ENCODE data around the gene BANF1.

The BANF1 gene

DNA sequence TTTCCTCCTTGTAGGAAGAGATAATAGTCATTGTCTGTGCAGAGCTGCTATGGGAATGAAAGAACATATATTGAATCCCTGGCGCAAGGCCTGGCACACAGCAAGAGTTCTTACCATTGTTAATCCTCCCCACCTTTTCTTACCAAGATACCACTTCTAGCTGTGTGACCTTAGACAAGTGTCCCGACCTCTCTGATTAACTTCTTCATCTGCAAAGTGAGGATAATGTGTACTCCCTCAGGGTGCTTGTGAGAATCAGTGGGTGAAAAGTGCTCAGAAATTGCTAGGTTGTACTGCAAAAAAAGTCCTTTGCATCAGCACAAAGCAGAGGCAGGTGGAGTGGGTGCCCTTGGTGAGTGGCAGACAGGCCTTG, 5.8 kb downstream of the BANF1 start:
- TF ChIP-seq, protein P1, sequence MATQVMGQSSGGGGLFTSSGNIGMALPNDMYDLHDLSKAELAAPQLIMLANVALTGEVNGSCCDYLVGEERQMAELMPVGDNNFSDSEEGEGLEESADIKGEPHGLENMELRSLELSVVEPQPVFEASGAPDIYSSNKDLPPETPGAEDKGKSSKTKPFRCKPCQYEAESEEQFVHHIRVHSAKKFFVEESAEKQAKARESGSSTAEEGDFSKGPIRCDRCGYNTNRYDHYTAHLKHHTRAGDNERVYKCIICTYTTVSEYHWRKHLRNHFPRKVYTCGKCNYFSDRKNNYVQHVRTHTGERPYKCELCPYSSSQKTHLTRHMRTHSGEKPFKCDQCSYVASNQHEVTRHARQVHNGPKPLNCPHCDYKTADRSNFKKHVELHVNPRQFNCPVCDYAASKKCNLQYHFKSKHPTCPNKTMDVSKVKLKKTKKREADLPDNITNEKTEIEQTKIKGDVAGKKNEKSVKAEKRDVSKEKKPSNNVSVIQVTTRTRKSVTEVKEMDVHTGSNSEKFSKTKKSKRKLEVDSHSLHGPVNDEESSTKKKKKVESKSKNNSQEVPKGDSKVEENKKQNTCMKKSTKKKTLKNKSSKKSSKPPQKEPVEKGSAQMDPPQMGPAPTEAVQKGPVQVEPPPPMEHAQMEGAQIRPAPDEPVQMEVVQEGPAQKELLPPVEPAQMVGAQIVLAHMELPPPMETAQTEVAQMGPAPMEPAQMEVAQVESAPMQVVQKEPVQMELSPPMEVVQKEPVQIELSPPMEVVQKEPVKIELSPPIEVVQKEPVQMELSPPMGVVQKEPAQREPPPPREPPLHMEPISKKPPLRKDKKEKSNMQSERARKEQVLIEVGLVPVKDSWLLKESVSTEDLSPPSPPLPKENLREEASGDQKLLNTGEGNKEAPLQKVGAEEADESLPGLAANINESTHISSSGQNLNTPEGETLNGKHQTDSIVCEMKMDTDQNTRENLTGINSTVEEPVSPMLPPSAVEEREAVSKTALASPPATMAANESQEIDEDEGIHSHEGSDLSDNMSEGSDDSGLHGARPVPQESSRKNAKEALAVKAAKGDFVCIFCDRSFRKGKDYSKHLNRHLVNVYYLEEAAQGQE (IDR thresholded peaks at IDR 0.05; ENCODE audit: low read depth), result no peak
- TF ChIP-seq RAD21 (IDR thresholded peaks at IDR 0.05; ENCODE audit: low read depth) (no peak), ZBTB7A (IDR thresholded peaks at IDR 0.05; ENCODE audit: low read depth) (no peak), TAF1 (IDR thresholded peaks at IDR 0.05; ENCODE audit: low read depth) (no peak), FOXM1 (IDR thresholded peaks at IDR 0.05; ENCODE audit: borderline replicate concordance, low read depth) (no peak), CEBPB (IDR thresholded peaks at IDR 0.05) (no peak)
- TF ChIP-seq, protein P2, sequence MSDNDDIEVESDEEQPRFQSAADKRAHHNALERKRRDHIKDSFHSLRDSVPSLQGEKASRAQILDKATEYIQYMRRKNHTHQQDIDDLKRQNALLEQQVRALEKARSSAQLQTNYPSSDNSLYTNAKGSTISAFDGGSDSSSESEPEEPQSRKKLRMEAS (IDR thresholded peaks at IDR 0.05), result no peak

DNA sequence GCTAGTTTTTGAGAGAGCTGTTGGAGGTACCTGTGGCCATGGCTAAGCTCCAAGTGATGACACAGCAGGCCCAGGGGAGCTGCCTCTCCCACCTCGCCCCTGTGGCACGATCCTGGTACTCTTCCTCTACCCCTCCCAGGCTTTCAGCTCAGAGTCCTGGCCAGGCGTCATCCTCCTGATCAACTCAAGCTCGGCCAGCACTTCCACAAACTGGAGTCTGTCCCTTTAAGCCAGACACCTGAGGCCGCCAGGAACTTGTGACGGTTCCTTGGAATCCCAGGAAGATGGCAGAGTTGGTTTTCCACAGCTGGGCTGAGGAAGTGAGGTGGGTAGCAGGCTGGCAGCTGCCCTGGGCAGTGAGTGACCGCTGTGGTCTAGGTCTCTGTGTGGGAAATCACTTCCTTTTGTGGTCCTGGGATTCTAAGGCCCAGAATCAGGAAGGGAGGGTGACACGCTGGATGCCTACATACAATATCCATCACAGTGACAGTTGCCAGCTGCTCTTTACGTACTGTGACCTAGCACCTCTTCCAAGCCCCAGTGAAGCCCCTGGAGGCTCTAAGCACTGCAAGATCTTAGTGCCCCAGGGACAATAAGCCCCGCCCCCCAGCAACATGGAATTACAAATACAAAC, 6.3 kb downstream of the BANF1 start:
- TF ChIP-seq, protein P2 (IDR thresholded peaks at IDR 0.05), result peak; percentile 26; the same call in 1 of the 2 replicates
- no peak for TF ChIP-seq FOXM1 (IDR thresholded peaks at IDR 0.05; ENCODE audit: borderline replicate concordance, low read depth)
- TF ChIP-seq RAD21 (IDR thresholded peaks at IDR 0.05; ENCODE audit: low read depth), result peak; percentile 5; the same call in 1 of the 2 replicates
- no peak for TF ChIP-seq EGR1 (IDR thresholded peaks at IDR 0.05)
- no peak for TF ChIP-seq NFIC (IDR thresholded peaks at IDR 0.05)
- TF ChIP-seq, protein P1 (IDR thresholded peaks at IDR 0.05; ENCODE audit: low read depth), result no peak

DNA sequence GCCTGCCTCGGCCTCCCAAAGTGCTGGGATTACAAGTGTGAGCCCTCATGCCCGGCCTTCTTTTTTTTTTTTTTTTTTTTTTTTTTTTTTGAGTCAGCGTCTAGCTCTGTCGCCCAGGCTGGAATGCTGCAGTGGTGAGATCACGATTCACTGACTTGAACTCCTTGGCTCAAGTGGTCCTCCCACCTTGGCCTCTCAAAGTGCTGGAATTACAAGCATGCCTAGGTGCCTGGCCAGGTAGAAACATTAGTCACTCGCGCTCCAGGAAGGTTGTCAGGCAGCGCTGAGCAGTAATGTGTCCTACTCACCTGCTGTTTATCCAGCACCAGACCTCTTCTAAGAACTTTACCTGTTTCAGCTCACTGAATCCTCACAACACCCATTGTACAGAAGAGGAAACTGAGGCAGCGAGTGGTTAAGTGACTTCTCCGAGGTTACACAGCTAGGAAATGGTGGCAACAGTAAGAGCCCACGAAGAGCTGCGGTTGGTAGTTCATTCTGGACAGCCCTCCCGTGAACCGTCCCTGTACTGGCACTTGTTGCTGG, 9.0 kb downstream of the BANF1 start:
- TF ChIP-seq YY1 (IDR thresholded peaks at IDR 0.05; ENCODE audit: low read depth), result no peak; the same call in none of the 2 replicates
- peak; percentile 83 for TF ChIP-seq NFIC (IDR thresholded peaks at IDR 0.05)
- peak; percentile 92 for TF ChIP-seq TCF12 (IDR thresholded peaks at IDR 0.05; ENCODE audit: low read depth)
- TF ChIP-seq, protein P2 (IDR thresholded peaks at IDR 0.05), result peak; percentile 35
- TF ChIP-seq EP300 (IDR thresholded peaks at IDR 0.05; ENCODE audit: borderline replicate concordance), result peak; percentile 93
- 0 out of 2 replicates have a peak, but pooled peaks have one; percentile 31 for TF ChIP-seq TAF1 (IDR thresholded peaks at IDR 0.05; ENCODE audit: low read depth)
- TF ChIP-seq, protein P1 (IDR thresholded peaks at IDR 0.05; ENCODE audit: low read depth), result no peak
- TF ChIP-seq, protein P3, sequence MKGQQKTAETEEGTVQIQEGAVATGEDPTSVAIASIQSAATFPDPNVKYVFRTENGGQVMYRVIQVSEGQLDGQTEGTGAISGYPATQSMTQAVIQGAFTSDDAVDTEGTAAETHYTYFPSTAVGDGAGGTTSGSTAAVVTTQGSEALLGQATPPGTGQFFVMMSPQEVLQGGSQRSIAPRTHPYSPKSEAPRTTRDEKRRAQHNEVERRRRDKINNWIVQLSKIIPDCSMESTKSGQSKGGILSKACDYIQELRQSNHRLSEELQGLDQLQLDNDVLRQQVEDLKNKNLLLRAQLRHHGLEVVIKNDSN (IDR thresholded peaks at IDR 0.05), result peak; percentile 19; the same call in 1 of the 2 replicates
- peak; percentile 70; the same call in 1 of the 2 replicates for TF ChIP-seq FOXM1 (IDR thresholded peaks at IDR 0.05; ENCODE audit: borderline replicate concordance, low read depth)
- TF ChIP-seq CEBPB (IDR thresholded peaks at IDR 0.05), result no peak
- TF ChIP-seq CREB1 (IDR thresholded peaks at IDR 0.05; ENCODE audit: low read depth), result no peak
- TF ChIP-seq RAD21 (IDR thresholded peaks at IDR 0.05; ENCODE audit: low read depth), result peak; percentile 22; the same call in 1 of the 2 replicates
- TF ChIP-seq EGR1 (IDR thresholded peaks at IDR 0.05), result no peak
- TF ChIP-seq ZBTB7A (IDR thresholded peaks at IDR 0.05; ENCODE audit: low read depth), result no peak
- TF ChIP-seq TEAD4 (IDR thresholded peaks at IDR 0.05), result peak; percentile 98

DNA sequence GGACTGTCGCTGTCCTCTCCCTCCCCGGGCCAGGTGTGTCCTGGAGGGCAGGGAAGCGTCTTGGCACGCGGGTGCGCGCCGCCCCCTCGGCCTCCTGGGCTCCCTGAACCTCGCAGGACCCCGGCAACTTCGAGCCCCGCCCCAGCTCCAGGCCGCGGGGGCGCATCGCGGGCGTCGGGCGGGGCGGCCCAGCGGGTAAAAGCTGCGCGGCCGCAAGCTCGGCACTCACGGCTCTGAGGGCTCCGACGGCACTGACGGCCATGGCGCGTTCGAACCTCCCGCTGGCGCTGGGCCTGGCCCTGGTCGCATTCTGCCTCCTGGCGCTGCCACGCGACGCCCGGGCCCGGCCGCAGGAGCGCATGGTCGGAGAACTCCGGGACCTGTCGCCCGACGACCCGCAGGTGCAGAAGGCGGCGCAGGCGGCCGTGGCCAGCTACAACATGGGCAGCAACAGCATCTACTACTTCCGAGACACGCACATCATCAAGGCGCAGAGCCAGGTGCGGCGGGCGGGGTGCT, 9.5 kb downstream of the BANF1 start, which contains the start of gene CST6:
Gene CST6 (plus strand): TSS at position 224 of the 519 bp plus-strand sequence. CDS start 37 bp downstream, at position 261.
- TF ChIP-seq EGR1 (IDR thresholded peaks at IDR 0.05) (peak; percentile 50), CREB1 (IDR thresholded peaks at IDR 0.05; ENCODE audit: low read depth) (no peak), ZBTB7A (IDR thresholded peaks at IDR 0.05; ENCODE audit: low read depth) (peak; percentile 65; the same call in 1 of the 2 replicates)
